ENCODE results near the gene SP6.

GRCh38 chr17:47804461-47804860 lies 46.5 kb downstream of the SP6 start:
- no peak for TF ChIP-seq CTCF (IDR thresholded peaks at IDR 0.05)
- no peak for TF ChIP-seq POLR2A (IDR thresholded peaks at IDR 0.05)
- no peak for TF ChIP-seq EP300 (IDR thresholded peaks at IDR 0.05)
